Right renal pelvis (tissue), 4 donors: ENCODE measurements around the gene STRIT1. TPM values are rescaled to one million over a fixed set of nuclear protein-coding genes. Genes with fewer than 3 reads are reported as not detected.
"Not testable (repeated sequence)": the region's sequence is repeated elsewhere in the genome, so short reads cannot be mapped to it uniquely, and the experiment has no call there.

Source experiments
- DNase-seq, 4 donors: peaks; one replicate each; pipeline ENCODE4 v3.0.0-alpha.2; 2013; ENCODE audit warnings: low read depth in 4 of 4, low spot score in 3 of 4, missing footprints in 1 of 4
- polyA plus RNA-seq, 4 donors: library from polyadenylated mRNA; unstranded; fragments of 120-200 nt; gene quantifications; one replicate each; pipeline ENCODE4 v1.2.1, GENCODE V29; 2013; ENCODE audit not compliant: insufficient read length in 4 of 4

The STRIT1 gene
- polyA plus RNA-seq, 4 donors: 1.2 to 3.3 (median 1.9) TPM

DNA sequence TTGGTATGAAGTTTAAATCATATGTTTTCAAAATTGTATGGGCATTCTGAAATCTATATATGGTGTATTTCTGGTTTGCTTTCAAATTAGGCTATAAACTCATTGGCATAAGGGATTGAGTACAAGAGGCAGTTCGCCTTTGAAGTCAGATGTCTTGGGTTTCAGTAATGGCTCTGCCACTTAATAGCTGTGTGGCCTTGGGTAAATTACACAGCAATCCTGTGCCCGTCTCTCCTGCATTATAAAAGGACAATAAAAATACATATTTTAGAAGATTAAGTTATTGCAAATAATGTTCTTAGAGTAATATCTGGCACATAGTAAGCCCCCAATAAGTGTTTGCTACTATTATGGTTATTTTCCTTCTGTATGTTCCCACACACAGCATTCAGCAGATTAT is 20.4 kb upstream of the STRIT1 start:
- DNase-seq: no peak

DNA sequence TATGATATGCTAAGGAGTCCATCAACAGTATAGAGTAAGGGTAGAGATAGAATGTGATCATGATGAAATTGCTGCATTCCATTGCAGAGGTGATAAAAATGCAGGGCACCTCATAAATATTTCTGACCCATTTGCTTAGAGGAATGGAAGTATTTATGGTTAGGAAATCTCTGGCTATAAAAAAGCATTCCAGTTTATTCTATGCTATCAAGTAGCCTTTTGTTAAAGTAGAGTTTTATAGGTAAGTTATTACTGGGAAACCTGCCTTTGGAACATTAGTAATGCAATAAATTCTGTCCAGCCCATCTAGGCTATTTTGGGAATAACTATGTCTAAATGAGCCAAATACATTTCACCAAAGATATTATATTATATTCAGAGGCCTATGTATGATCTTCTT is 19.8 kb upstream of the STRIT1 start:
- DNase-seq: no peak

DNA sequence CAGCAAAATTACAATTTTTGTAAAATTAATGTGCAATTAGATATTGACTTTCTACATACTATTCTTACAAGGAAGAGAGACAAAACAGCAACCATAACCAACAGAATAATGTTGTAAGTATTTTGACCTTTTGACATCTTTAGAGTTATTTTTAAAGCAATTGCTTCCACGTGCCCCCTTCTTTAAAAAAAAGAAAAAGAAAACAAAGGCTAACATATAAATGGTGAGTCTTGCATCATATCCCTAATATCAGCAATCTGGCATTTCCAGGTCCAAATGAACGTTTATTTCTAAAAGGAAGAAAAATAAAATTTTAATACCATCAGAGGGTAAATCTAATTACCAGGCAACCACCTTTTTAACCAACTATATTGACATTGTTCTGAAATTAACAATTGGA is 19.3 kb upstream of the STRIT1 start:
- DNase-seq: no peak

DNA sequence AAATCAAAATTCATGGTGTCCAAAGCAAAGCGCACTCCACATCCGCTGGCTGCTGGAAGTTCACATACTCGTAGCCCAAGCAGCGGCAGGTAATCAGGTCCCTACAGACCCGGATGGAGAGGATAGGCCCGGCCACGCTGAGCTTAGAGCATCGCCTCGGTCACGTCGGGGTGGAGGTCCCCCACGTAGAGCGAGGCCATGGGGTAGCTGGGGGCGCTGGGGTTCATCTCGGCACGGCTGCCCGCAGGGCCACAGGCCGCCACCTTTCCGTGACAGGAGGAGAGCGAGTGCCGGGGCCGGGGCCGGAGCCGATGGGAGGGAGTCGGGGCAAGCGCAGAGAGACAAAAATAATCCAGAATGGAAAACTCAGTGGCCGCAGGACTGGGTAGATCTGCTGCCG is 16.1 kb upstream of the STRIT1 start:
- DNase-seq: no peak

DNA sequence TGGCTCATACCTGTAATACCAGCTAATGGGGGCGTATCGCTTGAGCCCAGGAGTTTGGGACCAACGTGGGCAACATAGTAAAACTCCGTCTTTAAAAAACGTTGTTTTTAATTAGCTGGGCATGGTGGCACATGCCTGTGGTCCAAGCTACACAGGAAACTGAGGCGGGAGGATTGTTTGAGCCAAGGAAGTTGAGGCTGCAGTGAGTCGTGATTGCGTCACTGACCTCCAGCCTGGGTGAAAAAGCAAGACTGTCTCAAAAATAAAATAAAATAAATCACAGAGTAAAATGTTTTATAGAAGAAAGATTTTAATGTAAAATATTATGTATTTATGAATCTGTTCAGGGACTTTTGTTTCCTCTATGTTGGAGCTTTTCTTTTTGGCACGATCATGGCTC is 15.3 kb upstream of the STRIT1 start:
- no peak for DNase-seq

DNA sequence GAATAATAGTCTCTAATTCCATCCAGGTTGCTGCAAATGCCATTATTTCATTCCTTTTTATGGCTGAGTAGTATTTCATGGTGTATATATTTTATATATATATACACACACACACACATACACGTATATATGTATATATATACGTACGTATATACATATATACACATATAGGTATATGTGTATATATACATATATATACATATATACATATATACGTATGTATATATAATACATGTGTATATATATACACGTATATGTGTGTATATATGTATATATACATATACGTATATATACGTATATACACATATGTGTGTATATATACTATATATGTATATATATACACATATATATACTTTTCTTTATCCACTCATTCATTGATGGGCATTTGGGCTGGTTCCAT is 13.7 kb upstream of the STRIT1 start:
- DNase-seq: no peak

DNA sequence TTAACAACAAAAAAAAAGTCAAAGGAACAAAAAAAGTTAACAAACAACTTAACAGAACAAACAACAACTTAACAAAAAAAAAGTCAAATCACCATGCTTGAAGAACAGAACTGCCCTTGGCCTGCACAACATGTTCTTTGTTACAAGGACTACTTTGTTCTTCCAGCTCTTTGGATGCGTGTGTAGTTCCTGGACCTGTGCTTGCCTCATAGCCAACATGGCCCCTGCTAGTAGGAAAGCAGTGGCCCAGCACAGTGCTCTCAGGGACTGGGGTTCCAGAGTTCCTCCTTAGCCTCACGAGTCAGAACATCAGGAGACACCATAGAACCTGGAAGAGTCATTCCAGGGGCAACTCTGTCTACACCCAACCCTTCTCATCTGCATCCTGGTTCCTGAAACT is 10.9 kb upstream of the STRIT1 start:
- no peak for DNase-seq

DNA sequence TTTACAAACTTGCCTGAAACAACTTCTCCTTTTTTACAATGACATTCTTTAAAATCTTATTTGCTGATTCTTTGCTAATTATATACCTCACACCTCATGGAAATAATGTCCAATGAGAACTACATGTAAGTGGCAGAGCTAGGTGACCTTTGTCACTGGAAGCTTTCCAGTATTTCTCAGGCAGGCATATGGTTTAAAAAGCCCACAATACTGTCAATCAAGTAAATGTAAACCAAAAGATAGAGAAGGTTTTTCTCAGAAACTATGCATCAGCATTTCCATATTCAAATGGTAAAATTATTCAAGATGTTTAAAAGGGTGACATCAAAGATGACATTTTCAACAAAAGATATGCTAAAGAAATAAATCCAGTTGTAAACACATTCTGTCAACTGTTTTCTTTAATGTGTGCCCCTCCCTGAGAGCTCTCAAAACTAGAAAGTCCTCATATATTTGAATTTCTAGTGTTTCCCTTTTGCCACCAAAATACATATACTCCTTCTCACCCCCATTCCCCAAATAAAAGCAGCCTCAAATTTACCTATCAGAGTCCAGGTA is 10.1 kb upstream of the STRIT1 start:
- no peak for DNase-seq

DNA sequence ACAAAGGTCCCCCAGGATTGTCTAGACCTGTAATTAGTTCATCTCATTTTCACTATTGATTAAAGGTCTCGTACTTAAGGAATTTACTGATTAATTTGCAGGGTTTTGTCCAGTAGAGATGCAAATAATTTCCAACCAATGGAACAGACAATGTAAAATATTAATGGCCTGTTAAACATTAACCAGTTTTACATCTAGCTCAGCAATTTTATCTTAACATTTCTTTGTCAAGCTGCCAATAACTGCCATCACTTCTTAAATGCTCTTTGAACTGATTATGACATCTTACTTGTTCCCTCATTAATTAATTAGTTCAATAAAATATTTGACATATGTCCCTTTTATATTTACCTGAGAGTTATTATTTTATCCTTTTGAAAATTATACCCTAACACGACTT is 9.4 kb upstream of the STRIT1 start:
- no peak for DNase-seq

DNA sequence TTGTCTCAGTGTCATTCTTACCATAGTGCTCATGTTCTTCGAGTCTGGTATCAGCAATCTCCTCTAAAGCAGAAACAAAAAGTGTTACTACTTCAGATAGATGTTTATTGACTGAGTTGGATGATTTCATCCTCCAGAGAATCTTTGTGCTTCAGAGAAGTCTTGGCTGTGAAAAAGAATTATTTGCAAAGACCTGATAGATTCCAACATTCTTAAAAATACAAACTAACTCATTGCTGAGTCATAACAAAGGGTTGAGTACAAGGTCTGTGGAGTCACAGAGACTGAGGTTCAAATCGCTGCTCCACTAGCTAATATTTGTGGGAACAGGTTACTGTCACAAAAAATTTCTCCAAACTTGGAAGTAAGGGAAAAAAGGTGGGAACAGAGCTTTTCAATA is 9.0 kb upstream of the STRIT1 start:
- DNase-seq: no peak

DNA sequence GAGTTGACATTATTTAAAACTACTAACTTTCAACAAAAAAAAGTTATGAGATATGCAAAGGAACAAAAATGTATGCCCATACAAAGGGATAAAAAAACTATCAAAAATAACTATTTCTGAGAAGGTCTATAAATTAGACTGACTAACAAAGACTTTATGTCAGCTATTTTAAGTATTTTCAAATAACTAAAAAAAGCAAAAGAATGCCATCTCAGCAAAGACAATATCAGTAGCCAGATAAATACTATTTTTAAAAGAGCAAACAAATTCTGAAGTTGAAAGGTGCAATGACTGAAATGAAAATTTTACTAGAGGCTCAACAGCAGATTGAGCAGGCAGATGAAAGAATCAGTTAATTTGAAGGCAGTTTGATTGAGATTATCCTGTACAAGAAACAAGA is 3.6 kb upstream of the STRIT1 start:
- no peak for DNase-seq

DNA sequence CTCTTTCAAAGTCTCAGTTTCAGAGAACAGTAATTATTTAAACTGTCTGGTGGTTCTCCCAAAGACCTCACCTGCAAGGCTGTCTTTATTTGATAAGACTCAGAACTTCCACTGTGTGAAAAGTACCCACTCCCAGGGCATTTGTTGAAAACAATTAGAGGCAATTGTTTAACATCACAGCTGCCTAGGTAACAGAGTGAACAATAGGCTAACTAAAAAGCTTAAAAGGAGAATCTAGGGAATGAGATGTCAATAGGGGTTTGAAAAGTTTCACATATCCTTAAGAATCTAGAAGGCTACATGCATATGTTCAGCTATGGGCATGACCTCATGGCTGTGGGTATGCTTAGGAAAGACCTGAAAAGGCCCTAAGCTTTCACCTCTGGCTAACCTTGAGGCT is 2.9 kb upstream of the STRIT1 start:
- no peak for DNase-seq

DNA sequence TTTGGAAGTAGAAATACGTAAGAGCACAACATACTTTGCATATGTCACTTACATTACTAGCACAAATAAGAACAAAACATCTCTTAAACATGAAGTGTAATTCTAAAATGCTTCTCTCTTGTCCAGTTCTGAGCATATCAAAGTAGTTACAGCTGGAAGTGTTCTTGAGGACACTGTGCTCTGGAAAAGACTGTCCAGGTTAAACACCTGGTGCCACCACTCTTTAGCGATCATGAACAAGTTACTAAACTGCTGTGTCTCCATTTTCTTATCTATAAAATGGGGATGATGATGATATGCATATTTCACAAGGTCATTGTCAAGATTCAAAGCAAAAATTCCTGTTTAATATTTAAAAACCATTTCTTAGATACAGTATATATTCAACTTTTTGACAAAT is 790 bp downstream of the STRIT1 start:
- no peak for DNase-seq

DNA sequence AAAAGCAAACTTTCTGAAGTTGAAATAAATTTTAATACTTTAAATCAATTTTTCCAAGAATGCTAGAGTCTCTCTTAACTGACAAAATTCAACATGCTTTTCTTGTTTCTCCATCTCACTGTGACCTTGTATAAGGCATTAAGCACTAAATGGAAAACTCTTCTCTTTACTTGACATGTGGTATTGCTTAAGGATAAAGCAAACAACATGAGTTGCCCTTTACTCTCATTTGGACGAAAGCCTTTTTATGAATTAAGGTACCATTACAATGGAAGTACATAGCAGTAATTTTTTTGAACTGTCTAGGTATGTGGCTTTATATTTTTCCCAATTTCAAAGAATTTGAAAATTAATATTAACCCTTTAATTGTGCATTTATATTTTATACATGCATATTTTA is 1.4 kb downstream of the STRIT1 start:
- no peak for DNase-seq

DNA sequence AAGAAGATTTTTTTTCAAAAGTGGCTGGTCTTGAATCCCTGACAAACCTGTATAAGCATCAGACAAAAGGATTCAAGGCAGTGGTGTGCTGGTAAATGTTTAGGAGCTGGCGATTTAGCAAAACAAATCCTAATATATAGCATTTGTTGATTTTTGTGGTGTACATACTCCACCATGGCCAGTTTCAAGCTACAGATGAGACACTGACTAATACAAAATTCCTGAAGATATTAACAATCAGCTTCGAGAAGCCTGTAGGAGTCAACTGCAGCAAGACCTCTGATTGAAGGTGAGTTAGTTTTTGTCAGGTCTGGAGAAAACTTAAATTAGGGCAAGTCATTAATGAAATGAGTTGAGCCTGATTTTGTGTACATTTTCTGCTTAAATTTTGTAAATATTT is 6.7 kb downstream of the STRIT1 start:
- no peak for DNase-seq

DNA sequence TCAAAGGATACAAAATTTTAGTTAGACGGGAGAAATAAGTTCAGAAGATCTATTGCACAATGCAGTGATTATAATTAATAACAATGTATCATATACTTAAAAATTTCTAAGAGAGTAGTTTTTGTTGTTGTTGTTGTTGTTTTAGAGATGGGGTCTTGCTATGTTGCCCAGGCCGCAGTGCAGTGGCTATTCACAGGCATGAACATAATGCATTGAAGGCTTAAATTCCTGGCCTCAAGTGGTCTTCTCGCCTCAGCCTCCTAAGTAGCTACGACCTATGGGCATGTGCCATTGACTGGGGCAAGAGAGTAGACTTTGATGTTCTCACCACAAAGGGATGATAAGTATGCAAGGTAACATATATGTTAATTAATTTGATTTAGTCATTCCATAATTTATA is 7.5 kb downstream of the STRIT1 start:
- no peak for DNase-seq

DNA sequence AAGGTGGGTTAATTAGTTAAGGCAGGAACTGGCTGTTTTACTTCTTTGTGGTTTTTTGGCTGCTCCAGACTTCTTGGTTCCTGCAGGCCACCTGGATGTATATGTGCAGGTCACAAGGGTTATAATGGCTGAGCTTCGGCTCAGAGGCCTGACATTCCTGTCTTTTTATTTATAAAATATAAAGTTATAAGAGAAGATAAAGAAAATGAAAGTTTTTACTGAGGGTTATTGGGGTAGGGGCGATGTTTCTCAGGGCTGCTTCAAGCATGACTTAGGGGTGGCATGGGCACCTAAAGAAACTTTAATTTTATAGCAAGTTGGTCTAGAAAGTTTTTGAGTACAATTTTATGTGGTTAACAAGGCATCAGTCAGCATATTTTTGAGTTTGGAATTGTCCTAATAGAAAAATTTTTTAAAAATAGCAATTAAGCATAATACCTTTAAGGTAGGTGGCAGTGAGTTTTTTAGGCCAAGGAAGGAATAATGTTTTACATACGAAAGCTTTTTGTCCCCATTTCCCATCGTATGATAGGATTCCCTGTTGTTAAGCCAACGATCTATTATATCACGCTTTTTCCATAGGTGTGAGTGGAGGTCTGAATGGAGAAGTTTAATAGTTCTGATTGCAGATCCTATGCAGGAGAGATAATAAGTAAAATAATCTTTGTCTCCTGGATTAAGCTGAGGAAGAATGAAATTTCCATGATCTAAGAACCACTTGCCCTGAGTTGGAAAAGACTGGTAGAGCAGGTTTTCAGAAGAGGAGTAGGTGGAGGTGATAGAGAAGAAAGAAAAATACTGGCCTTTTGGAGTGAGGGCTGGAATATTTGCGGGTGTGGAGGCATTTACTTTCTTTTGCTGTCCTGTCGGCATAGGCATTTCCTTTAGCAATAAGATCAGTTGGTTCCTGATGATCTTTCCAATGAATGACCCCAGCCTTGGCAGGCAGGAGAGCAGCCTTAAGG is 10.1 kb downstream of the STRIT1 start:
- DNase-seq: no peak

DNA sequence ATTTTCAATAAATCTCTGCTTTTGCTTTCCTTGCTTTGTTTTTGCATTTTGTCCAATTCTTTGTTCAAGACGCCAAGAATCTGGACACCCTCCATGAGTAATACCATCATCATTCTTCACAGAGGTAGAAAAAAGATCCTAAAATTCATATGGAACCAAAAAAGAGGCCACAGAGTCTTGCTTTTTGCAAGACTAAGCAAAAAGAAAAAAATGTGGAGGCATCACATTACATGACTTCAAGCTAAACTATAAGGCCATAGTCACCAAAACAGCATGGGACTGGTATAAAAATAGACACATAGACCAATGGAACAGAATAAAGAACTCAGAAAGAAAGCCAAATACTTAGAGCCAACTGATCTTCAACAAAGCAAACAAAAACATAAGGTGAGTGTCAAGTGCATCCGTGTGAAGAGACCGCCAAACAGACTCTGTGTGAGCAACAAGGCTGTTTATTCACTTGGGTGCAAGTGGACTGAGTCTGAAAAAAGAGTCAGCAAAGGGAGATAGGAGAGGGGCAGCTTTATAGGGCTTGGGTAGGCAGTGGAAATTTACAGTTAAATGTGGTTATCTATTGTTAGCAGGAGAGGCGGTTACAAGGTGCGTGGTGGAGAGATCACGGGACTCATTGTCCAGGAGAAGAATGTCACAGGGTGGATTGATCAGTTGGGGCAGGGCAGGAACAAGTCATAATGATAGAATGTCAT is 10.9 kb downstream of the STRIT1 start:
- no peak for DNase-seq

DNA sequence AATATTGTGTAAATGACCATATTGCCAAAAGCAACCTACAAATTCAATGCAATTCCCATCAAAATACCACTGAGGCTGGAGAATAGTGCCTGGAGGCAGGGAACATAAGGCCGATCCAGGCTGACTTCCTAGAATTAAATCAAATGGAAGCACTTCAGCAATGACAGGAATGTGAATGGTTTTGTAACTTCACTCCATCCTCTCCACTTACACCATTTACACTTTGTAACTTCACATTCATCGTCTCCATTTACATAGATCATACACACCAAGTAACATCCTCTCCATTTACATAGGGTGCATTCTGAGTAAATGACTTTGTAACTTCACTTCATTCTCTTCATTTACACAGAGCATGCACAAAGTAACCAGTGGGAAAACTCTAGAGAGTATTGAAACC is 11.6 kb downstream of the STRIT1 start:
- DNase-seq: no peak

DNA sequence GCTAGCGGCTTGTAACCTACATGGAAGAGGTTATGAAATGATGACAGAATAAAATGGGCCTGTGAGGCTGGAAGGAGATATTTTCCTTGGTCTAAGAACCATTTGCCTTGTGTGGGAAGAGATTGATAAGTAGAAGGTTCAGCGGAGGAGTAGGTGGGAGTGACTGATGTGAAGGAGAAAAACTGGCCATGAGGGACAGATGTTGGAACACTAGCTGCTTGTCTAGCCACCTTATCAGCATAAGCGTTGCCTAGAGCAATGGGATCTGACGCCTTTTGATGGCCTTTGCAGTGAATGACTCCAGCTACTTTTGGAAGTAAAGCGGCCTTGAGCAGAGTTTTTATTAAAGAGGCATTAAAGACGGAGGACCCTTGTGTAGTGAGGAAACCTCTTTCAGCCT is 17.4 kb downstream of the STRIT1 start:
- DNase-seq: not testable (repeated sequence)

DNA sequence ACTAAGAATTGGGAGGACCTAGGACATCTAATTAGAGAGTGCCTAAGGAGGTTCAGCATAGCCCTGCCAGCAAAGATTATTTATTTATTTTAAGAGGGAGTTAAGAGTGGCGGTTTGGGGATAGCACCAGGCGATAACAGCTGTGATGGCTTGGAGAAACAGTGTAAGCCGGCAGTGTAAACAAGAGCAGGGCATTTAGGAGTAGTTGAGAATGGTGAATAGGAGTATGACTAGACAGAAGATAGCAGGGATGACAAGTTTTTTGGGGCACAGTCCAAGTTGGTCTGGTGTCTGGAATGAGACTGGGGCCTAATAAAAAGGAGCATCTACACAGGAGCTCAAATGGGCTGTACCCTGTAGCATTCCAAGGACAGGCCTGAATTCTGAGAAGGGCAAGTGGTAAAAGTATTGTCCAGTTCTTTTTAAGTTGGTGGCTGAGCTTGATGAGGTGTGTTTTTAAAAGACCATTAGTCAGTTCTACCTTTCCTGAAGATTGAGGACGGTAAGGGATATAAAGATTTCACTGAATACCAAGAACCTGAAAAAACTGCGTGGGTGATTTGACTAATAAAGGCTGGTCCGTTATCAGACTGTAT is 18.2 kb downstream of the STRIT1 start:
- not testable (repeated sequence) for DNase-seq
